T-helper 2 cell (primary cell): ENCODE data around the gene HNF1A.

Experiments
- DNase-seq, 5 experiments: peaks; one replicate each; pipeline versions ENCODE4 v3.0.0 to v3.0.0-alpha.2; 2012 to 2022

The HNF1A gene

DNA sequence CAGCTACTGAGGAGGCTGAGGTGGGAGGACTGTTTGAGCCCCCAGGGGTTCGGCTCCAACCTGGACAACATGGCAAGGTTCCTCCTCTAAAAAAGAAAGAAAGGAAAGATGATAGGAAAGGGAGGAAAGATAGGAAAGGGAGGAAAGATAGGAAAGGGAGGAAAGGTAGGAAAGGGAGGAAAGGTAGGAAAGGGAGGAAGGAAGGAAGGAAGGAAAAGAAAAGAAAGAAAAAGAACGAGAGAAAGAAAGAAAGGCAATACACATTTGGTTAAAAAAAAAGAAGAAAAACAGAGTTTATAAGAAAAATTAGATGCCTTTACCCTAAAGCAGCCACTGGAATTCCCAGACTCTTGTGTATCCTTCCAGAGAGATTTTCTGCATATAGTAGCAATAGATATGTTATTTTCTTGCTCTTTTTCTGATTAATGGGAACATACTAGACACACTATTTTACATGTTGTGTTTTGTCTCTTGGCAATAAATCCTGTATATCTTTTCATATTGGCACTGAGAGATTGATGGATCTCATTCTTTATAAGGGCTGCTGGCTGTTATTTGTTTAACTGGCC lies 12.2 kb downstream of the HNF1A start:
- DNase-seq: no peak

GRCh38 chr12:120991965-120992364 lies 13.6 kb downstream of the HNF1A start:
- DNase-seq: no peak

DNA sequence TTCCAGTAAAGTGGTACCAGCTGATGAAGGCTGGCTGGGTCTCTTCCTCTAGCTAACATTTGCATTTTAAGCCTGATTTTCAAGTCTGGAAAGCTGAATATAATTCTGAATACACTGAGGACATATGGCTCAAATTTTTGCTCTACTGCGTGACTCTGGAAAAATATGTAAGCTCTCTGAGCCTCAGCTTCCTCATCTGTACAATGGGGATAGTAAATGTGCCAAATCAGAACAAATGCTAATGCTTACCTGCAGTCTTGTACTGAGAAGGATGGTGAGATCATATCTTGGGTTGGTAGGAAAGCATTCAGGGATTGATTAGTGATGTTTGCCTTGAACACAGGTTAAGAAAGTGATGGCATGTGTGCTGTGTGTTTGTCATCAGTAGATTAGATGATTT lies 14.6 kb downstream of the HNF1A start:
- DNase-seq: no peak

DNA sequence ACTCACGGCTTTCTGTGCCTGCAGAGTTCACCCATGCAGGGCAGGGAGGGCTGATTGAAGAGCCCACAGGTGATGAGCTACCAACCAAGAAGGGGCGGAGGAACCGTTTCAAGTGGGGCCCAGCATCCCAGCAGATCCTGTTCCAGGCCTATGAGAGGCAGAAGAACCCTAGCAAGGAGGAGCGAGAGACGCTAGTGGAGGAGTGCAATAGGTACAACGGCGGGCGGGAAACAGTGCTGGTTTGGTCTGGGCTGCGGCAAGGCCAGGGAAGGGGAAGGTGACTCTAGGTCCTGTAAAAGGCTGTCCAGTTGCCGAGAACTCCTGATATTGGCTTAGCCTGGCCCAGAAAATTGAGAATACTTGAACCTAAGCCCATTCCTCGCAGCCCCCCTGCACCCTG lies 15.2 kb downstream of the HNF1A start:
- no peak for DNase-seq

DNA sequence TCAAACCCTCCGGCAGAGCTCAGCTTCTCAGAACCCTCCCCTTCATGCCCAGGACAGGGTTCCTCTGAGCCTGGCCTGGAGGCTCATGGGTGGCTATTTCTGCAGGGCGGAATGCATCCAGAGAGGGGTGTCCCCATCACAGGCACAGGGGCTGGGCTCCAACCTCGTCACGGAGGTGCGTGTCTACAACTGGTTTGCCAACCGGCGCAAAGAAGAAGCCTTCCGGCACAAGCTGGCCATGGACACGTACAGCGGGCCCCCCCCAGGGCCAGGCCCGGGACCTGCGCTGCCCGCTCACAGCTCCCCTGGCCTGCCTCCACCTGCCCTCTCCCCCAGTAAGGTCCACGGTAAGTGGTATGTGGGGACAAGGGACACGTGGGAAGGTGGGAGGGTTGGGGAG lies 15.7 kb downstream of the HNF1A start:
- DNase-seq: no peak

DNA sequence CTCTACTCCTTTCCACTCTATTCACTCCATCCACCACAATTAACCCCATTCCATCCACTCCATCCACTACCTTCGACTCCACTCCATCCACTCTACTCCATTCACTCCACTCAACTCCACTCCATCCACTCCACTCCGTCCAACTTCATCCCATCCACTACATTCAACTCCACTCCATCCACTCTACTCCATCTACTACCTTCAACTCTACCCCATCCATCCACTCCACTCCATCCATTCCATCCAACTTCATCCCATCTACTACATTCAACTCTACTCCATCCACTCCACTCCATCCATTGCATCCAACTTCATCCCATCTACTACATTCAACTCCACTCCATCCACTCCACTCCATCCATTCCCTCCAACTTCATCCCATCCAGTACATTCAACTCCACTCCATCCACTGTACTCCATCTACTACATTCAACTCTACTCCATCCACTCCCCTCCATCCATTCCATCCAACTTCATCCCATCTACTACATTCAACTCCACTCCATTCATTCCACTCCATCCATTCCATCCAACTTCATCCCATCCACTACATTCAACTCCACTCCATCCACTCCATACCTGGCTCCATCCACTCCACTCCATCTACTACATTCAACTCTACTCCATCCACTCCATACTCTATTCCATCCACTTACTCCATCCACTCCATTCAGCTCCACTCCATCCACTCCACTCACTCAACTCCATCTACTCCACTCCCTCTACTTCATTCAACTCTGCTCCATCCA lies 16.4 kb downstream of the HNF1A start:
- DNase-seq: no peak

DNA sequence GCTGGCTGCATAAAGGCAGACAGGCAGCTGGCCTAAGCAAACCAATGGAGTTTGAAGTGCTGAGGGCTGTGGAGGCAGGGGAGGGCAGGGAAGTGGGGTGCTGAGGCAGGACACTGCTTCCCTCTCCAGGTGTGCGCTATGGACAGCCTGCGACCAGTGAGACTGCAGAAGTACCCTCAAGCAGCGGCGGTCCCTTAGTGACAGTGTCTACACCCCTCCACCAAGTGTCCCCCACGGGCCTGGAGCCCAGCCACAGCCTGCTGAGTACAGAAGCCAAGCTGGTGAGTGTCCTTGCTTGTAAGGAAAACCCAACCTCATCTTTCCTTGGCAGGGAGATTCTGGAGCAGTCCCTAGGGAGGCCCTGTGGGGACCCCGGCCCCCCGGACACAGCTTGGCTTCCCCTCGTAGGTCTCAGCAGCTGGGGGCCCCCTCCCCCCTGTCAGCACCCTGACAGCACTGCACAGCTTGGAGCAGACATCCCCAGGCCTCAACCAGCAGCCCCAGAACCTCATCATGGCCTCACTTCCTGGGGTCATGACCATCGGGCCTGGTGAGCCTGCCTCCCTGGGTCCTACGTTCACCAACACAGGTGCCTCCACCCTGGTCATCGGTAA lies 17.9 kb downstream of the HNF1A start:
- no peak for DNase-seq

GRCh38 chr12:120997448-120997847 lies 19.1 kb downstream of the HNF1A start:
- no peak for DNase-seq

DNA sequence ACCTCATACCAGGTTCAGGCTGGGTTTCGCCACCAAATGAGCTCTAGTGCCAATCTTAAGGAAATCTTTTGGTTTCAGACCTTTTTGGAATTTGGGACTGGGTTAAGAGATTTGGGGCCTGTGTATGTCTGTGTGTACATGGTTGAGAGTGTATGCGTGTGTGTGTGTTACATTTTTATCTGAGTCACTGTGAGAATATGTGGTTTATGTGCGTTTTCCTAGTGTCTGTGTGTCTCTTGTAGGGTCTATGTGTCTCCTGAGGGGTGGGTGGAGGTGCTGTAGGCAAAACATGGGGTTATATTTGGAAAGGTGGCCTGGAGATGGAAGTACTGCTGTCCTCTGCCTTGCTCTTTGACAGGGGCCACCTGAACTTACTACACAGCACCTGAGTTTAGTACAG lies 20.1 kb downstream of the HNF1A start:
- DNase-seq: no peak

GRCh38 chr12:120999191-121000120 lies 21.1 kb downstream of the HNF1A start:
- DNase-seq: no peak

- DNase-seq: no peak
Observed at GRCh38 chr12:121000530-121000929, 22.2 kb downstream of the HNF1A start.

- no peak for DNase-seq
Observed at GRCh38 chr12:121001060-121001459, 22.7 kb downstream of the HNF1A start.

- no peak for DNase-seq
Observed at GRCh38 chr12:121001841-121002483, 23.6 kb downstream of the HNF1A start.

DNA sequence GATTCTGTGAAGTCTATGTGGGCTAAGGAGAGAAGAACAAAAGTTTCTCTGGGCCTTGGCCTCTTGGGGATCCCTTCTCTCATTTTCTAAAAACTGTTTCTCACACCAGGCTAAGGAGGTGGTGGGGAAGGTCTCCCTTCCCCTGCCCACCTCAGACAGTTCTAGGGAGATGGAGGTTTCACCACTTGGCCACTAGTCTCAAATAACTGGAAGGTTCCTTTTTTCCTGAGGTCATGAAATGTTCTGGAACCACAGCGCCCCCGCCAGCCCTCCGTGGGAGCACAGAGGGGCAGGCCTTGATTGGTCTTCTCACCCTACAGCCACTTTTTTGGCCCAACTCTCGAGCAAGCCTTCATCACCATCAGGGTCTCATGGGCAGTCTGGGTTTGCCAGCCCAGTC lies 25.3 kb downstream of the HNF1A start:
- DNase-seq: no peak

DNA sequence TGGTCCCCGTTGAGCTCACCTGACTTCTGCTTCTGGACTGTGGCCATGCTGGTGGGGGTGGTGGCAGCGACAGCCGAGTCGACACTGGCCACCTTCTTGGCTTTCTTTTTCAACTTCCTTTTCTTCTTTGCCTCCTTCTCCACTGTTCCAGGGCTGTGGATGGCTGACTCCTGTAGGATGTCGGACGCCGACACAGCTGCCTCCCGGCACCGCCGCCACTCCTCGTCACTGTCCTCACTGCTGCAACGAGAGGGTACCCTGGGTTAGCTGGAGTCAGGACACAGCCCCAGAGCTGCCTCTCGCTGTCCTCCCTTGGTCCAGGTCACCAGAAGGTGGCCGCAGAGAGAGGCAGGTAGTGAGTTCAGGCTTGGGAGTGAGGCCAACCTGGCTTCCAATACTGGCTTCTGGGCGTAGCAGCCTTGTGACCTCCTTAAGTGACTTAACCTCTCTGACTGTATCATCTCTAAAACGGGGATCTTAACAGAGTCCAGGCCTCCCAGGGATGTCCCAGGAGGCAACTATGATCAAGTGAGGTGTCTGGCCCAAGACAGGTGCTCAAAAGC lies 26.0 kb downstream of the HNF1A start:
- no peak for DNase-seq

DNA sequence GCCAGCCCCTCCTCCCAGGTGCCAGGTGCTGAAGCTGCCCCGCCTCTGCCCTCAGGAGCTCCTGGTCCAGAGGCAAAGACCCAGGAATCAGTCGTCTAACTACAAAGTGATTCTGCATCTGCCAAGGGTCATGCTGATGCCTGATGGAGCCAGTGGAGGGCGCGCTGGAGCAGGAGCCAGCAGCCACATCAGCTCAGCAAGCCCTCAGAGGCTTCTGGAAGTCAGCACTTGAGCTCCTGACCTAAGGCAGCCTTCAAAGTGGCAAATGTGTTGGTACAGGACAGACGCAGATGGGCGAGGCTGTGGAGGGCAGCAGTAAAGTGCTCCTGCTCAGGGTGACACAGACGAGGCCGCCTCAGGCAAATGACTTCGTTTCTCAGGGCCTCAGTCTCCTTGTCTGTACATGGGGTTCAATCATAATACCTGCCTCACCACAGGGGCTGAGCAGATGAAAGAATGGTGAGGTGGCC lies 27.0 kb downstream of the HNF1A start:
- DNase-seq: peak in 2 of 5 experiments; percentile 37 to 75

- DNase-seq: no peak
Observed at GRCh38 chr12:121008347-121009098, 30.2 kb downstream of the HNF1A start.

- DNase-seq: no peak
Observed at GRCh38 chr12:121009741-121010140, 31.4 kb downstream of the HNF1A start.

- DNase-seq: no peak
Observed at GRCh38 chr12:121010860-121011259, 32.5 kb downstream of the HNF1A start.

GRCh38 chr12:121011820-121012219 lies 33.5 kb downstream of the HNF1A start:
- DNase-seq: no peak

GRCh38 chr12:121013715-121014114 lies 35.4 kb downstream of the HNF1A start:
- DNase-seq: no peak
